GM19468 (cell line): ENCODE data around the gene PTPRA.
A peak's percentile ranks its signal among the peaks of the same experiment; 100 is the strongest.
"Not testable (repeated sequence)": the region's sequence is repeated elsewhere in the genome, so short reads cannot be mapped to it uniquely, and the experiment has no call there.

Experiments
- ATAC-seq: cut with Tn5 transposase; IDR thresholded peaks from one replicate; pipeline ENCODE4 v1.9.1; 2021; ENCODE audit warnings: mild to moderate bottlenecking, moderate library complexity, moderate number of reproducible peaks; ENCODE audit not compliant: unreplicated experiment; ENCODE audit errors: extremely low read depth

Gene PTPRA, protein sequence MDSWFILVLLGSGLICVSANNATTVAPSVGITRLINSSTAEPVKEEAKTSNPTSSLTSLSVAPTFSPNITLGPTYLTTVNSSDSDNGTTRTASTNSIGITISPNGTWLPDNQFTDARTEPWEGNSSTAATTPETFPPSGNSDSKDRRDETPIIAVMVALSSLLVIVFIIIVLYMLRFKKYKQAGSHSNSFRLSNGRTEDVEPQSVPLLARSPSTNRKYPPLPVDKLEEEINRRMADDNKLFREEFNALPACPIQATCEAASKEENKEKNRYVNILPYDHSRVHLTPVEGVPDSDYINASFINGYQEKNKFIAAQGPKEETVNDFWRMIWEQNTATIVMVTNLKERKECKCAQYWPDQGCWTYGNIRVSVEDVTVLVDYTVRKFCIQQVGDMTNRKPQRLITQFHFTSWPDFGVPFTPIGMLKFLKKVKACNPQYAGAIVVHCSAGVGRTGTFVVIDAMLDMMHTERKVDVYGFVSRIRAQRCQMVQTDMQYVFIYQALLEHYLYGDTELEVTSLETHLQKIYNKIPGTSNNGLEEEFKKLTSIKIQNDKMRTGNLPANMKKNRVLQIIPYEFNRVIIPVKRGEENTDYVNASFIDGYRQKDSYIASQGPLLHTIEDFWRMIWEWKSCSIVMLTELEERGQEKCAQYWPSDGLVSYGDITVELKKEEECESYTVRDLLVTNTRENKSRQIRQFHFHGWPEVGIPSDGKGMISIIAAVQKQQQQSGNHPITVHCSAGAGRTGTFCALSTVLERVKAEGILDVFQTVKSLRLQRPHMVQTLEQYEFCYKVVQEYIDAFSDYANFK

DNA sequence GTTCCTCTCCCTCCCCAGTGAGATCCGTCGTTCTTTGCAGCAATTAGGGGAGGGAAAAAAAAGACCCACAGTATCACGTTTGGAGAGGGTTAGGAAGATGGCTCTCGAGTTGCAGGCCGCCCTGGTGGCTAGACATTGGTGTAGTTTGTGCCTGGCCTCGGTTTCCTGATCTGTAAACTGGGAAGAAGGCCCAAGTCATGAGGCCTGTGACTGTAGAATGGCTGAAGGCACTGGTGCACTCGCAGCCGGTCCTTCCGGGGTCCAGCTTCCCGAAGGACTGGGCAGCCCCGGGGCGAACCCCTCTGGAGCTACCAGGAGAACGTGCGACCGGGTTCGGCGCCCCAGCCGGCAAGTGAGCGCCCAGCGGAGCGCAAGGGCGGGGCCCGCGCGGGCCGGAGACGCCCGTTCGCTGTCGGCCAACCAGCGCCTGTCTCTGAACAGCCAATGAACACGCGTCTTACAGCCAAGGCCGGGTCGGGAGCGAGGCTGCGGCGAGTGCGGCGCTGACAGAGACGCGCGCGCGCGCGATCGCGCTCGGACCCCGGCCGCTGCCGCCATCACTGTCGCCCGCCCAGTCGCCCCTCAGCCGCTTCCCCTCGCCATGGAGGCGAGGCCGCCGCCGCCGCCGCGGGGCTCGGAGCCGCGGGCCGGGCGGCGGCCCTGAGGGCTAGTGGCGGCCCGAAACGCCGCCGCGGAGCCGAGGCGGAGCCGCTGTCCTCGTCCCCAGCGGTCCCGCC lies at the start of gene PTPRA:
PTPRA (plus strand) TSS at position 472 of the 737 bp plus-strand sequence. CDS start 90,797 bp downstream, outside the sequence.
- peak; percentile 88 for ATAC-seq

DNA sequence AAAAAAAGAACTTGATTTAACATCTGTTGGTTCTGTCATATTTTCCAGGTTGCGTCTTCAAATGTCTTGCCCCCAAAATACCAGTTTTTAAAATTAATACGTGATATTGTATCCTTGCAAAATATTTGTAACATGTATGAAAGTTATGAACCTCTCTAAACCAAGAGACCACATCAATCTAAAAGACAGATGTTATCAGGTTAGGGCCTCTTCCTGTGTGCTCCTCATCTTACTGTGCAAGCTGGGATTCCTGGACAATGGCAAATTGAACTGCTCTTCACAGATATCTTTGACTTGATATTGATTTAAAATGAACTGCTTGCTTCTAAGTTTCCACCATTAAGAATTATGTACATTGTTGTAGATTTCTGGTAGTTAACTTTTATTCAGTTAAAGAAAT lies 47.5 kb upstream of the PTPRA start:
- no peak for ATAC-seq

DNA sequence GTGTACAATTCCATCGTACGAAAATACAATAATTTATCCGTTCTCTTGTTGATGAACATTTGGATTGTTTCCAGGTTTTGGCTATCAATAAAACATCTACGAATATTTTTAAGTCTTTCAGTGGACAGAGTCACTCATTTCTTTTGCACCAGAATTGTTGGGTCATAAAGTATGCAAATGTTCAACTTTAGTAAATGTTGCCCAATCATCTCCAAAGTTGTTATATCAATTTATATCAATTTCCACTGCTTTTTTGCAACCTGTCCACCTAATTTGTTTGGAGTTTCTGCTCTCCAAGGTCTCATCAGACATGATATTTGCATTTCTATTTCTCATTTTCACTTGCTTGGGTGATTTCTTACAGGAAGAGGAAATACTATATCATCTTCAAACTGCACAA lies 46.6 kb upstream of the PTPRA start:
- ATAC-seq = no peak

DNA sequence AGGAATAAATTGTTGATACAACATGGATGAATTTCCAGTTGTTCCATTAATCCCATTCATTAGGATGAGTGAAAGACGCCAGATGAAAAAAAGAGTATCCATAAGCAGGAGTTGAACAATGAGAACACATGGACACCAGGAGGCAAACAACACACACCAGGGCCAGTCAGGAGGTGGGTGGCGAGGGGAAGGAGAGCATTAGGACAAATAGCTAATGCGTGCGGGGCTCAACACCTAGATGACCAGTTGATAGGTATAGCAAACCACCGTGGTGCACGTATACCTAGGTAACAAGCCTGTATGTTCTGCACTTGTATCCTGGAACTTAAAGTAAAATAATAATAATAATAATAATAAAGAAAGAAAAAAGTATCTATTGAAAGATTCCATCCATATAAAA lies 43.9 kb upstream of the PTPRA start:
- ATAC-seq = no peak

DNA sequence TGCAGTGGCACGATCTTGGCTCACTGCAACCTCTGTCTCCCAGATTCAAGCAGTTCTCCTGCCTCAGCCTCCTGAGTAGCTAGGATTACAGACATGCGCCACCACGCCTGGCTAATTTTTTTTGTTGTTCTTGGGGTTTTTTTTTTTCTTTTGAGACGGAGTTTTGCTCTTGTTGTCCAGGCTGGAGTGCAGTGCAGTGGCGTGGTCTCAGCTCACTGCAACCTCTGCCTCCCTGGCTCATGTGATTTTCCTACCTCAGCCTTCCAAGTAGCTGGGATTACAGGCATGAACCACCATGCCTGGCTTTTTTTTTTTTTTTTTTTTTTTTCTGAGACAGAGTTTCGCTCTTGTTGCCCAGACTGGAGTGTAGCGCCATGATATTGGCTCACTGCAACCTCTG lies 42.1 kb upstream of the PTPRA start:
- ATAC-seq = not testable (repeated sequence)

DNA sequence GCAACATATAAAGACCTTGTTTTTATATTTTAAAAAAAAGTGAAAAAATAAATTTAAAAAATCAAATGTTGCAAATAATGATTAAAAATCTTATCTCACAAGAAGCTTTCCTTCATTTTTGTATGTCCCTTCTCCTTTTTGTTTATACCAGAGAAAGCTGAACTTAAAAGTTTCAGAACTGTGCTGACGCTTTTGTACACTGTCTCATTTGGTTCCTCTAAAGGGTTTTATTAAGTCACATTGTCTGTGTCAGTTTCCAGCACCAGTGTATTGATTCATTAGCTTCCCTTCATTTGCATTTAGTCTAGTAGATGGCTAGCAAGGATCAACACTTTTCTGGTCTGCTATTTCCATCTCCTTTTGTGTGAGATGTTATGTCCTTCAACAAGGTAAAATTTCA lies 39.5 kb upstream of the PTPRA start:
- no peak for ATAC-seq

DNA sequence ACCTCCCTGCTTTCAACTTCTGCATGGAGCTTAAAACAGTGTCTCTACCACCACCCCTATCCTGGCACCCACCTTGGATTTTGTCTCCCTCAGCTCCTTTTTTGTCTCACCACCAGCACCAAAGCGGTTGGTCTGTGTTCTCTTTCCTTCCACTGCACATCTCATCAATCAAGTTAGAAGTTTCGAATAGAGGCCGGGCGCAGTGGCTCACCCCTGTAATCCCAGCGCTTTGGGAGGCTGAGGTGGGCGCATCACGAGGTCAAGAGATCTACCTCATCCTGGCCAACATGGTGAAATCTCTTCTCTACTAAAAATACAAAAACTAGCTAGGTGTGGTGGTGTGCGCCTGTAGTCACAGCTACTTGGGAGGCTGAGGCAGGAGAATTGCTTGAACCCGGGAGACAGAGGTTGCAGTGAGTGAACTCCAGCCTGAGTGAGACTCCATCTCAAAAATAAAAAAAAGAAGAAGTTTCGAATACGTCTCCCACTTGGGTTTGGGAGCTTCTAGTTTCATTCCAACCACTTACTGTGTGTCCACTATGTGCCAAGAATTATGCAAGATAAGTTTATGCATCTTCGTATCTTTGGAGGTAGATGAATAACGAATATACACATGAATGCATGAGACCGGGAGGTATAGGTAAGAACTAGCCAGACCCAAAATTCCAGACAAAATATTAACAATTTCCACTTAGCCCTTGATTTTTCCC lies 38.7 kb upstream of the PTPRA start:
- ATAC-seq = no peak

DNA sequence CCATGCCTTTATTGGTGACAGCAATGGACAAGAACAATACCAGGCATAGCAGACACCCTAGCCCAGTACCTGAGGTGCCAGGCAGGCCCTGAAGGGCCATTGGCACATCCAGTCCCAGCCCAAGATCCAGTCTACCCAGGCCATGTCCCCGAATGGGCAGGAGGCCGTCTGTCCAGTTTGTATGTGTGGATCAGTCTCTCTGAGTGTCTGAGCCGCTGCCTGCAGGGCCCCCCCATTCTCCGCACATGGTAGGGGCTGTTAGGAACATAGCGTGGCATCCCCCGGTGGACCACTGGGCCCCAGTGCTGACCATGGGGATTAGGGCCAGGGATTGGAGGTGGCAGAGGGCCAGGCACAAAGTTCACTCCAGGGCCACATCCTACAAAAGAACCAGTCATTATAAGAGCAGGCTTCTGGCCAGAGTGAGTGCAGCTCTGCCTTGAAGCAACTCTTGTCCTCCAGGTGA lies 37.9 kb upstream of the PTPRA start:
- ATAC-seq = no peak

DNA sequence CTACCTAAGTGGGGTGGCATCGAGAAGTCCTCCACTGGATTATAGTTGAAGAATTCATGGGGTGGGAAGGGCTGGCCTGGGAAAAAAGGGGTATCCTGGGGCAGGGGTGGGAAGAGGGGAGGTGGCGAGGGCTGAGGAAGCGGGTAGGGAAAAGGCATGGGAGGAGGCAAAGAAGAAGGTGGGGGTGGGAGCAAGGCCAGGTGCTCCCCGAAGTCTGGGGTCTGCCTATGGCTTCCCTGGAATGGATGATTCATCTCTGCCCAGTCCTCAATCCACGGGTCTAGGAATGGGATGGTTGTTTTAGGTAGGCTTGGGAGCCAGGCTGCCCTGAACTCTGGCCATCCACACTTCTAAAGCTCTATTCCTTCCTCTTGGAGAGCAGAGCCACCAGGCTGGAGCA lies 37.2 kb upstream of the PTPRA start:
- no peak for ATAC-seq

DNA sequence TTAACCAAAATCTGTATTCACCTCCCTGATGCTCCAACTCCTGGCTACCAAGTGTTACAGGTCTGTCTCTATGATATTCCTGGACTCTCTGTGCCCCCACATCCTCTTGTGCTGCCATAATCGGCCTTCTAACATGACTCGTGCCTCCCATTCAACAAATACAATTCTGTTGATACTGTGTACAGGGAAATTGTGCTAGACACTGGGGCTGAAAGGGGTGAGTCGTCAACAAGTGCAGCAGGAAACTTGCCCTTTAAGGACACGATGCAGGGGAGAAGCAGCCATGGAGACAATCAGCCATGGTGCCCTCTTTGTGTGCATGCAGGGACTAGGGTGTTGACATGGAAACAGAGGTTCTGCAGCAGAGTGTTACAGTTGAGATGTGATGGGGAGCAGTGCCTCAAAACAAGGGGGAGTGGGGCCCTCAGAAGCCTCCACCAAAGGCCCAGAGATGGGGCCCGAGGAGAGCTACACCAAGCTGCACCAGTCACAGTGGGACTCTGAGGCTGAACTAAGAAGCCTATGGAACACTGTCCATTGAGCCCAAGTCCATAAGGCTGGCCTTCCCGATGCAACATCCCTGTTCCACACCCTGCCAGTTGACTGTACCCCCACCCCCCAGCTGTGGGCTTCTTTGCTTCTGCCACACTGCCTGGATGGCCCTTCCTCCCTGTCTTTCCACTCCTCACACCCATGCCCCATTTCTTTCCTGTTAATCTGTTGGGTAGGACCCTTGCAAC lies 35.9 kb upstream of the PTPRA start:
- no peak for ATAC-seq

DNA sequence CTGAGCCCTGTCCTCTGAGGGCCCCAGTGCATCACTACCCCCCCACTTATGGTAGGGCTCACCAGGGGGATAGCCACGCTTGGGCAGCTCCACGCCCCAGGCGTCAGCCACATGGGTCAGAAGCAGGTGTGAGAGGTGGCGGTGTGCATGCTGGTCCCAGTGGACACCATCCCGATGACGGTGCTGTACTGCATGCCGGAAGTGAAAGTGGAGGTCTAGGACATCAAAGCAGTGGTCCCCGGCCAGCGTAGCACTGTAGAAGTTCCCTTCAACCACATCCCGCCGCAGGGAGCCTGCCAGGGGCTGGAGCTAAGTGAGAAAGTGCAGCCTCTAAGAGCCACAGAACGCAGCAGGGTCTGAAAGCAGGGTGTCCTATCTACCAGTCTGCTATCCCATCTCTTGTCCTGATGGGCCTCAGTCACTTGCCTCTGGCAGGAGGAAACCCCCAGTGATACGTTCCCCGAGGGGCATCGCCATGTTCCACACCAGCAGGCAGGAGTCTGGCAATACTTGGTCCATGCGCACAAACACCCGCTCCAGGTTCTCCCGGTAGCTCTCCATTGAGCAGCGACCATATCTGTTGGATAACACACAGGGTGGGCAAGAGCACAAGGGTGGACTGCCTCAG lies 35.0 kb upstream of the PTPRA start:
- ATAC-seq = no peak

DNA sequence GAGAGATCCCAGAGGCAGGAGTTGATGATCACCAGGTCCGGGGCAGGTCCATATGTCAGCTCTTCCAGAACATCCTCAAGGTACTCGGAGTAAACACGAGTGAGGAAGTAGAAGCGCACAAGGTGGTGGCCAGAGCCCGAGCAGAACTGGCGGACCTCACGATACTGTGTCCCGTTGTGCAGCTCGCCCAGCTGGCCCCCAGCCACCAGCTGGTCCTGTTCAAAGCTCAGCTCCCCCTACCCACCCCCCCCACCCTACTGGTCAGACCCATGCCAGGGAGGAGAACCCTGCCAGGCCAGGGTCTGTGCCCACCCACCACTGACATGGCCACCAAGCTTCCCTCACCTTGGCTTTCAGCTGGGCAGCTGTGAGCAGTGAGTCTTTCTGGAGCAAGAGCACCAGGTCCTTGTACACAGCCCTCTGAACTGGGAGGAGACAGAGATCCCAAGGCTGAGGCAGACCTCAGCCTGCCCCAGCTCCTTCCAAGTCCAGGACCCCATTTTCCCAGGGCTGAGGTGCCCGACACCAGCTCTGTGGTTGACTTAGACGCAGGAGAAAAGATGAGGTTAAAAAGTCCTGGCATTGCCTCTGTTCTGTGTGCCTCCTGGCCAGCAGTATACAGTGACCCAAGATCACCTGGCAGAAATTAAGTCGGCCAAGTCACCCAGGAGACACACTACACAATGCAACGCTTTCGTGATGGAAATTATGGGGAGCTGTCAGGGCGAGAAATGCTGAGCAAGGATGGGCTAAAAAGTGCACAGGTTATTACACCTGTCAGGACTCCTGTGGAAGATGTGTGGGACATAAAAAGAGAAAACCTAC lies 34.2 kb upstream of the PTPRA start:
- no peak for ATAC-seq

DNA sequence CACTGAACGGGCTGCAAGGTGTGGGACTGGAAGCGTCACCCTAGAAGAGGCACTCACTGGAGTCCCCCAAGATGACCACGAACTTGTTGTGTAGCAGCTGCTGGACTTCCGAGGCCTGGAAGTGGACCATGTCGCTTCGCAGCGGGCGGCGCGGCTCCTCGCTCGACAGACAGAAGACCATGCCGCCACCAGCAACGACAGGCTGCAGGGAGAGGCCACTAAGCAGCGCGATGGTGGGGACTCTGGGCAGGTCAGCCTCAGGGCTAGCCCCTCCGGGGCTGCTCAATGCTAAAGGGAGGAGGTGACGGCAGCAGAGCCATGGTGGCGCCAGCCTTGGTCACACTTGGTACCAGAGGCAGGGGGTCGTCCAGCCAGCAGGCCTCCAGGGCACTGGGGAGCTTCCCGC lies 33.5 kb upstream of the PTPRA start:
- no peak for ATAC-seq

DNA sequence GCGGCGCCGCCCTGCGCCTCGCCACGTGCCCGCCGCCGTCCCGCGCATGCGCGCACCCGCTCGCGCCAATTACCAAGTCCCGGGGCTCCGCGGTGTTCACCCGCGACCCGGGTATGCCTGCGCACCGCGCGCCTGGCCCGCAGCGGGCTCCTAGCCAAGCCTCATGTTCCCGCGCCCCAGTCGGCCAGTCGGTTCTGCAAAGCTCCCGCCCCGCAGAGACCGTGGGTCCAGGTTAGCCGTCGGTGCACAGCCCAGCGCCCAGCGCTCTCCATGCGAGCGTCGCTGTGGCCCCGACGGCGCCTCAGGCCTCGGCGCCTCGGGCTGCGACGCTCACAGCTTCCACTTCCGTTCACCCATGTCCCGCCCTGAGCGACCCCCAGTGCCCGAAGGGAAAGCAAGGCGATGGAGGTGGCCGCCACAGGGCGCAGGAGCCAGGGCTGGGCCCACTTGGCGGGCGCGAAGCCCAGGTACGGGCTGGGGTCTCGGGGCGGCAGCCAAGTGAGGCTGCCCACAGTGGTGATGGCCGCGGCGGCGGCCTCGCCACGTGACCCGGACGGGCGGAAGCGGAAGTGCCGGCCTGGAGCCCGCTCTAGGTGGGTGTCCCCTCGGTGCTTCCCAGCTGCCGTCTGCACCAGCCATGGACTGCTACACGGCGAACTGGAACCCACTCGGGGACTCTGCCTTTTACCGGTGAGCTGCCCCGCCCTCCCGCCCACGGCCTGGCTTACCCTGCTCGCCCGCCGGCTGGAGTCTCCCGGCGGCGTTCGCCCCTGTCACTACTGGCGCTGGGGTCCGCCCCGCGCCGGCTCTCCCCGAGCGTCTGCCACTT lies 32.9 kb upstream of the PTPRA start, which contains the start of the genes PCED1A and VPS16:
PCED1A (minus strand) TSS at position 518 of the 829 bp plus-strand sequence. CDS start 743 bp downstream, outside the sequence.
VPS16 (plus strand) TSS at position 608 of the 829 bp plus-strand sequence; CDS start at position 638, 30 bp downstream.
- peak; percentile 76 for ATAC-seq

DNA sequence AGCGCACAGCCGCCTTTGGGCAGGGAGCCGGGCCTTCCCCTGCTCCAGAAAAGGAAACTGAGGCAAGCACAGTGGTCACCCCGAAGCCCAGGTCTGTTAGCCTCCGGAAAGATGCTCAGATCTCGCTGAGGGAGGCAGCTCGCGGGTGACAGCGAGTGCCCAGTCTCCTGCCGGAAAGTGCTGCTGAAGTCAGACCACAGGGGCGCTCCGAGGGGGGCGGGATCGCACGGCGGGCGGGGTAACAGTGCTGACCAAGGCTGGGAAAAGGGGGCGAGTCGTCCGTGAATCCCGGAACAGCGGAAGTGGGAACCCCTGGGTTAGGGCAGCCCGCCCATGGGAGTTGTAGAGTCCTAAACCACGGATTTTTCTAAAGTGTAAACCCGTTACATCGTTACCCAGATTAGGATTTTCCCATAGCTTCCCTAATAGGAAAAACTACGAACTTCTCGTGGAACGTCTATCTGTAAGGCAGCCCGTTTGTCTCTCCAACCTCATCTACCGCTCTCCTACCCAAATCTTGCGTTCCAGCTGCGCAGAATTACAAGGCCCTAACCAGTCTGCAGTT lies 32.2 kb upstream of the PTPRA start:
- no peak for ATAC-seq

DNA sequence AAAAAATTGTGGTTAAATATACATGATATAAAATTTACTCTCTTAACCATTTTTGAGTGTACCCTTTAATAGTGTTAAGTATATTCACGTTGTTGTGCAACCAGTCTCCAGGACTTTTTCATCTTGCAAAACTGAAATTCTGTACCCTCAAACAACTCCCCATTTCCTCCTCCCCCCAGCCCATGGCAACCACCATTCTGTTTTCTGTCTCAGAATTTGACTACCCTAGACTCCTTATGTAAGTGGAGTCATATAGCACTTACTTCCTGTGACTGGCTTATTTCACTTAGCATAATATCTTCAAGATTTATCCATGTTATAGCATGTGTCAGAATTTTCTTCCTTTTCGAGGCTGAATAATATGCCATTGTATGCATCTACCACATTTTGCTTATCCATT lies 27.7 kb upstream of the PTPRA start:
- no peak for ATAC-seq

DNA sequence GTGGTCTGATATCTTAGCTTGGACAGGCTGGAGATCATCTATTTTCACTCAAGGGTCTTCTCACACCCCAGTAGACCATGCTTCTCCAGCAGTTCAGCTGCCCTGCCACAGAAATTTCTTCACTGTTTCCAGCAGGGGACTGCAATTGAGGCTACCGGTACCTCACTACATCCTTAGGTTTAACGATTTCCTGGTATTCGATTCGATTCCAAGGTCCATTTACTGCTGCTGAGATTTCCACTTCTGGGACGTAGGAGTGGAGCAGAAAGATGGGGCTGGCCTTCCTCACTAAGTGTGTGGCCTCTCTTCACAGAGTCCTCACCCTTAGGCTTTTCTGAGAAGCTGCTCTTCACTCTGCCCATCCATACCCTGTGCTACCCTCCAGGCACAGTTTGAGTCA lies 26.6 kb upstream of the PTPRA start:
- ATAC-seq = no peak
